NCI-H446 treated with DMSO at 0.1 percent for 48 hours (cell line): ENCODE measurements around the gene SPRED2.
A peak's percentile ranks its signal among the peaks of the same experiment; 100 is the strongest.

ENCODE experiments used
- DNase-seq: peaks from one replicate; lab custom pipeline; 2025; lab: John Stamatoyannopoulos, UW

Gene SPRED2

GRCh38 chr2:65442420-65443020 lies 10.1 kb upstream of the SPRED2 start:
- DNase-seq: no peak

- DNase-seq: no peak
Observed at GRCh38 chr2:65438137-65438899, 5.9 kb upstream of the SPRED2 start.

- DNase-seq: no peak
Observed at GRCh38 chr2:65437392-65438135, 5.2 kb upstream of the SPRED2 start.

GRCh38 chr2:65436824-65437221 lies 4.4 kb upstream of the SPRED2 start:
- no peak for DNase-seq

GRCh38 chr2:65436169-65436823 lies 3.9 kb upstream of the SPRED2 start:
- peak; percentile 64 for DNase-seq

GRCh38 chr2:65435625-65436168 lies 3.3 kb upstream of the SPRED2 start:
- DNase-seq: peak; percentile 80

GRCh38 chr2:65434592-65435241 lies 2.3 kb upstream of the SPRED2 start:
- DNase-seq: no peak

GRCh38 chr2:65431421-65432226 lies 775 bp downstream of the SPRED2 start:
- DNase-seq: no peak

- DNase-seq: peak; percentile 38
Observed at GRCh38 chr2:65430603-65431420, 1.6 kb downstream of the SPRED2 start.

- no peak for DNase-seq
Observed at GRCh38 chr2:65429786-65430602, 2.4 kb downstream of the SPRED2 start.

GRCh38 chr2:65427532-65427931 lies 4.9 kb downstream of the SPRED2 start:
- no peak for DNase-seq

- no peak for DNase-seq
Observed at GRCh38 chr2:65425276-65425675, 7.1 kb downstream of the SPRED2 start.

- DNase-seq: no peak
Observed at GRCh38 chr2:65424391-65424790, 8.0 kb downstream of the SPRED2 start.

- no peak for DNase-seq
Observed at GRCh38 chr2:65421432-65421748, 11.0 kb downstream of the SPRED2 start.

- no peak for DNase-seq
Observed at GRCh38 chr2:65420712-65421431, 11.5 kb downstream of the SPRED2 start.

GRCh38 chr2:65417509-65418085 lies 14.8 kb downstream of the SPRED2 start:
- no peak for DNase-seq

- DNase-seq: no peak
Observed at GRCh38 chr2:65416945-65417344, 15.5 kb downstream of the SPRED2 start.

GRCh38 chr2:65416321-65416720 lies 16.1 kb downstream of the SPRED2 start:
- DNase-seq: no peak
